NCI-H748 (cell line): Measurements from ENCODE around the gene TLE3.
A peak's percentile ranks its signal among the peaks of the same experiment; 100 is the strongest.

Source experiments
- DNase-seq: peaks from one replicate; lab custom pipeline; 2025; ENCODE audit not compliant: unreplicated experiment; lab: John Stamatoyannopoulos, UW

Gene TLE3

GRCh38 chr15:70012895-70013294 is 84.8 kb downstream of the TLE3 start:
- DNase-seq = no peak

- no peak for DNase-seq
Measured at GRCh38 chr15:70008697-70009290, 88.9 kb downstream of the TLE3 start.

- no peak for DNase-seq
Measured at GRCh38 chr15:70006259-70007147, 91.2 kb downstream of the TLE3 start.

GRCh38 chr15:70004826-70005225 is 92.9 kb downstream of the TLE3 start:
- no peak for DNase-seq

- DNase-seq = no peak
Measured at GRCh38 chr15:70002897-70003296, 94.8 kb downstream of the TLE3 start.

GRCh38 chr15:70001859-70002258 is 95.9 kb downstream of the TLE3 start:
- DNase-seq = no peak

- DNase-seq = no peak
Measured at GRCh38 chr15:69999392-70000085, 98.2 kb downstream of the TLE3 start.

GRCh38 chr15:69998541-69999391 is 99.0 kb downstream of the TLE3 start:
- no peak for DNase-seq

GRCh38 chr15:69997813-69998212 is 99.9 kb downstream of the TLE3 start:
- peak; percentile 77 for DNase-seq
